HG03025 (cell line): ENCODE results near the gene TGOLN2.
"Not testable (repeated sequence)": the region's sequence is repeated elsewhere in the genome, so short reads cannot be mapped to it uniquely, and the experiment has no call there.

ENCODE experiments used
- ATAC-seq: cut with Tn5 transposase; IDR thresholded peaks from one replicate; pipeline ENCODE4 v1.9.1; 2021; ENCODE audit warnings: mild to moderate bottlenecking, moderate library complexity; ENCODE audit not compliant: unreplicated experiment, low FRiP score

The TGOLN2 gene

DNA sequence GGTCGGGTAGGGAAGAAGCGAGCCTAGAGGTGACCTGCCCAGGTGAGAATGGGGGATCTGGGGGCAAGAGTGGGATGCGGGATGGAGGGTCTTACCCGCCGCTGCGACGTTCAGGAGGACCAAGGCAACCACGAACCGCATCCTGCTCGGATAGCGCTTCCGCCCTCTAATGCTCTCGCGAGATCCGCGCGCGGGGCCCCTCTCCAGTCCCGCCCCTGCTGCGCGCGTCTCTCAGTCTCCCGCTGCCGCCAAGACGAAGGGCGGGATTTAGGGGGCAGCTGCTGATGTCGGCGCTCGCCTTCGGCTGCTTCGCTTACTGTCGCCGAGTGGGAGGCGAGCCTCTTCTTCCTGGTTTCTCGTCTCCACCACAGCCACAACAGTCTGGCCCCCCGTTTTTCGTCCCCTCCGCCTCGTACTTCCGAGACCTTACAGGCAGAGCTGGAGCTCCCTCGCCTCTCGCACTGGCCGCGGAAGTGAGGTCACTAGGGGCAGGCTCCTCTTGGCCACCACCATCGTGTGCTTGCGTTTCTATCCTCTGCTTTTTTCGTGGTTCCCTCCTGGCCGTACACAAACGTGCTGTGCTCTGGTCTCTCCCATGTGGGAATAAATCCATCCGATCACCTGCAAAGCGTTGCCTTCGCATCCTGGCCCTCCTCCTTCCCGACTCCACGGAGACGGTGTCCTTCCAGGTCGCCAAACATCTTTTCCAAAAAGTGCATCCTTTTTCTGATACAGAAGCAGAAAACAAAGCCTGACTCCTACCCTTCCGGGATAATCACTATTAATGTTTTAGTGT, at the start of gene TGOLN2:
TGOLN2 (minus strand) TSS at position 168 of the 796 bp plus-strand sequence; CDS start at position 141, 27 bp downstream.
- ATAC-seq = peak; percentile 80

DNA sequence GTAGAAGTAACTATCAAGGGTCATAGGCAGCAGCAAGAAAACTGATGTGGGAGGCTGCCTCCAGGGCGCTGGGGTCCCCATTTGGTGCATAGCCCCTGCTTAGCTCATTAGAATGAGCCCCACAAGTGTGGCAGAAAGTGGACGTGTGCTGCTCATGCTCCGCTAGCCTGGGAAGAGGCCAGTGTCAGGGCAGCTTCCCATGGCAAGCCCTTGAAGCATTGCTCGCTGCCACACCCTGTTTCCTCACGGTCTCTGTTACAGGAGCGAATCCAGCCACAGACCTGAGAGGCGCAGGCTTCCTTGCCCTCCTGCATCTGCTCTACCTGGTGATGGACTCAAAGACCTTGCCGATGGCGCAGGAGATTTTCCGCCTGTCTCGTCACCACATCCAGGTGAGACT, 49.3 kb upstream of the TGOLN2 start:
- ATAC-seq = no peak

DNA sequence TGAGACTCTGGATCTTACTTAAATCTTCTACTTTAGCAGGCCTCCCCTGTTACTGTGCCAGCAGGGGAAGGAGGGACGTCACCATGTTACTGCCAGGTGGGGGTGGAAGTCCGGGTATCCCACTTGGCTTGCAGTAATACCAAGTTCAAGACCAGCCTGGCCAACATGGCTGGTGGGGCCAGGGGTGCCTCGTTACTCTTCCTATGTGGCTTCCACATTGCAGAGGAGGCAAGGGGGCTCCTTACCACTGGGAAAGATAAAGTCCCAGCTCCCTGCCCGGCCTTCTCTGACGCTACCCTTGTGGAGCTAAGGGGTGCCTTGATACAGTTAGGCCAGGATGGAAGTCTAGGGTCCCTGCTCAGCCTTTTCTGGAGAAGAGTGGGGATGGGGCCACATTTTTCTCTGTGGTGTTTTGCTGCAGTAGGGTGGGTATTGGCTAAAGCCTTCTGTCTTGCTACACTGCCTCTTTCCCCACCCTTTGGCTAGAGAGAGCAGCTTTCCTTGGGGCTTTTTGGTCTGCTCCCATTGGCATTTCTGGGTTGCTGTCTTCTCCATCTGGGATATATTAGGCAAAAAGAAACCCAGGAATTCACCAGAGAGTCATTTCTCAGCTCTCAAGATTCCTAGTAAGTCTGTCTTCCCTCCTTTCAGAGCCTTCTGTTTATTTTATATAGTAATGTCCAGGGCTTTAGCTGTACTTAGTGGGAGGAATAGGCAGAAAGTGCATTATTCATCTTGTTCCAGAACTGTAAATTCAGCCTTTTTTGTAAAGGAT, 48.7 kb upstream of the TGOLN2 start:
- no peak for ATAC-seq

DNA sequence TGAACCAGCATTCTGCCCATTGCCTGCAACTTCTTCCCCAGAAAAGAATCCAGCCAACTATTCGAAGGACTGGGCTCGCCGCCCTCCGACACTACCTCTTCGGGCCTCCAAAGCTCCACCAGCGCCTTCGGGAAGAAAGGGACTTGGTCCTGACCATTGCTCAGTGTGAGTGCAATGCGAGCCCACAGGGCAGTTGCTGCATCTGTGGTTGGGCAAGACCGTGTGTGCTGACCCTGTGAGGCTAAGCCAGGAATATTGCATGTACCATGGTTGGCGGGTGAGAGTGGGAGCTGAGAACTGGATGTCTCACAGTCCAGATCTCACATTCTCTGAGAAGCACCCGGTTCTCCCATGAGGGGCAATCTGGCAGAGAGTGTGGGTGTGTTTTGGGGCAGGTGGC, 43.3 kb upstream of the TGOLN2 start:
- no peak for ATAC-seq

DNA sequence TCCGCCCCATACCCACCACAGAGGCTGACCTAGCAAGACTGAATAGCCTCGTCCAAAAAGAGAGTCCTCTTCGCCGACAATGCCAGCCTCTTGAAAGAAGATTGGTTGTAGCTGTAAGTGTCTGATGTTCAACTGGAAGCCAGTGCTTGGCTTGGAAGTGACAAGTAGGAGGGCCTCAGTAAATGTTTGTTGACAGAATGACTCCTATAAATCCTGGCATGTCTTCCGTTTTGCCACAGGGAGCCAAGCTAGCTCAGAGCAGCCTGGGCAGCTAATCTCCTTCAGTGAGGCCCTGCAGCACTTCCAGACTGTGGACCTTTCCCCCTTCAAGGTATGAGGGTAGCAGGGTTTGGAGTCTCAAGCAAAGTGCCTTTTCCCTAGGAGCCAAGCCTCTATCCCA, 41.7 kb upstream of the TGOLN2 start:
- ATAC-seq = no peak

DNA sequence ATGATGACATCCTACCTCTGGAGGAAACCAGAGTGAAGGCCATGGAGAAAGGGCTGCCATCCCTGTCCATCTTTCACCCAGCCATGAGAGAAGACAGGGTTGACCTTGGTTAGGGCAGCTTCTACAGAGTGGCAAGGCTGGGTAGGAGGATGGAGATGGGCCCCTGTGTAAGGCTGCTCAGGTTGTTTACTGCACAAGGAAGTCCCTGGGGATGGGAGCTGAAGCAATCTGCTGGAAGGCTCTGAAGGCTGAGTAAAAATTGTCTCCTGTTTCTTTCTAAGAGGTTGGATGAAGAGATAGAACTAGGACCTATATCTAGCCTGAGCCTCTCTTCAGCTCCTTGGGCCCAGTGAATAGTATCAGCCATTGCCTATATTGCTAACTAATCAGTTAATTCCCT, 41.1 kb upstream of the TGOLN2 start:
- no peak for ATAC-seq

DNA sequence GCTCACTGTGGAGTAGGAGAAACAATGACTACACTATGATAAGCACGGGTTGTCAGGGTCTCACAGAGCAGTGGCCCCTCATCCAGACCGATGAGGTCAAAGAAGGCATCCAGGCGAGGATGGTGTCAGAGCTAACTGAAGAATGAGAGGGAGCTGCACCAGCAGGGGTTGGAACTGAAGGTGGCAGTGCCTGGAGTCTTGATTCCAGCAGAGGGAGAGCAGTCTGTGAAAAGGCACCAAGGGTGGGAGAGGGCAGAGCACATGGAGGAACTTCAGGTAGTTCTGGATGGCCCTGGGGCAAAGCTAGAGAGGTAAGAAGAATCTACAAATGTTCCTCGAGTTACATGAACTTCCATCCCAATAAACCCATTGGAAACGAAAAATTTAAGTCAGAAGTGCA, 39.4 kb upstream of the TGOLN2 start:
- no peak for ATAC-seq

DNA sequence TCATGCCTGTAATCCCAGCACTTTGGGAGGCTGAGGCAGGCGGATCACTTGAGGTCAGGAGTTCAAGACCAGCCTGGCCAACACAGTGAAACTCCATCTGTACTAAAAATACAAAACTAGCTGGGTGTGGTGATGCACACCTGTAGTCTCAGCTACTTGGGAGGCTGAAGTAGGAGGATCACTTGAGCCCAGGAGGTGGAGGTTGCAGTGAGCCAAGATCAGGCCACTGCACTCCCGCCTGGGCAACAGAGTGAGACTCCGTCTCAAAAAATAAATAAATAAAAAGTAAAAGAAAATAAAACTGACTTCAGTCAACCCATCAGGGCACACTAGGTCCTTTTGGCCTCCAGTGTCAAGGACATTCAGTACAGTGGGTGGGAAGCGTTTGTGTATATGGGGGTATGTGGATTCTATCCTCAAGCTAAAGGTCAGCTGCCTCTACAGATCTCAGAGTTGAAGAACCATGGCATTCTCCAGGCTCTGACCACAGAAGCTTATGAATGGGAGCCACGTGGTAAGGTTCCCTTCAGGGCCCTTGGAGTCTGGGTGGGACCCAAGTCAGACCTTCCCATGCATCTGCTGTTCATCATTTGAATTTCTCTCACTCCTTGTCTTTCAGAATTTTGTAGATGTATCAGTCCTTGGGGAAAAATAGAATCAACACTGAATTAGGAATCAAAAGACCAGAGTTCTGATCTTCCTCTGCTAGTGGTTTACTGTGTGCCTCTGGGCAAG, 35.0 kb upstream of the TGOLN2 start:
- ATAC-seq = not testable (repeated sequence)

DNA sequence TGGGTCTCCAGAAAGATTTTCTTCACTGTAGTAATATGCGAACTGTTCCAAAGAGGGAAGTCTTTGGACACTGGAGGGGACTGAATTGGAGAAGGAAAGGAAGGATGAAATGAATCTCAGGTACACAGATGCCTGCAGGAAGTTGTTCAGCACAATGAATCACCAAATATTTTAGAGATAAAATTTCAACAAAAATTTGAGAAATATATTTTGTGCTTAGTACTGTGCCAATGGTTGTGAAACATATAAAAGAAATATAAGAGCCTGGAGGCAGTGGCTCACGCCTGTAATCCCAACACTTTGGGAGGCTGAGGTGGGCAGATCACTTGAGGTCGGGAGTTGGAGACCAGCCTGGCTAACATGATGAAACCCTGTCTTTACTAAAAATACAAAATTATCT, 29.9 kb upstream of the TGOLN2 start:
- no peak for ATAC-seq

DNA sequence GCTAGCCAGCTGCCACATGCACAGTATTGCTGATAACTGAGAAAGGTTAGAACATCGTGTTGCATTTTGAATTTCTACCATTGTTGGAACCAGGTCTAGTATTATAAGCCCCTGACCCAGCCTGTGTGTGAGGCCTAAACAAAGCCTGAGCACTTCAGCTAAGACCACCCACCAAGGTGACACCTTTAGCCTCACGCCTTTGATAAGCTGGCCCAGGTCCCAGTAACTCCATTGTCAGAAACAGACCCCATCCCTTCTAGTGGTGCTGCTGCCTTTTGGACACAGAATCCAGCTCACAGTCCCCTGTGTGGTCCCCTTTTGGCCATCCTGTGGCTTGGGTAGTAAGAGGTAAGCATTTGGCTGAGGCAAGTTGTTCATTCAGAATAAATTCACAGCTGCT, 28.4 kb upstream of the TGOLN2 start:
- ATAC-seq = no peak

DNA sequence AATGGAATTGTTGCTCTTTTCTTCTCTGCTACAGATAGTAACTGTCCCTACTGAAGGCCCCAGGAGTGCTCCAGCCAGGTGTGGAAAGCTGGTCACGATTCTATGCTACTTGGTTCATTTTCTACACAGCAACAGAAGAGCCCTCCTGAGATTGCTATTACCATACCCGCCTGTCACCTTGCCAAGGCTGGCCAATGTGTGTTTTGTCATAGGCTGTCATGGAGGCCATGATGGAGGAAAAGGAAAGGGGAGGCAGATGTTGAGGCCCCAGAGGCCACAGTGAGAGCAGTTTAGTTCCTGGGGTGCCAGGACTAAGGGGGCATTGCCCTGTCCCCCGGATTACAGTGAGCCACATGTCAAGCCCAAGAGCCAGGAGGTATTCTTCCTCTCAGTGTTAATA, 27.7 kb upstream of the TGOLN2 start:
- ATAC-seq = no peak

DNA sequence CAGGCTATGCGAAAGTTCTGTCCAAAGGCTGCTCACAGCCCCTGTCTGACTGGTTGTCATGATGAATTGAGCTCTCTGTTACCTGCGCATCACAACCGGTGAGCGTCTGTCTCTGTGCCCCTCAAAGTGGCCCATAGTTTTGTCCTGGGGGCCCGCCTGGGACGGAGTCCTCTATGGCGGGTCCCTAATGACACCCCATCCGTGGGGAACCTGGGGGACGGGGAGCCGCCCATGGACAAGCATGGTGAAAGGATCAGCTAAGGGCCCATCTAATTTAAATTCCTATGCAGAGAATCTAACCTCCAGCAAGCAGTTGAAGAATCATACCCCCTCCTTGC, 27.3 kb upstream of the TGOLN2 start:
- peak; percentile 15 for ATAC-seq

DNA sequence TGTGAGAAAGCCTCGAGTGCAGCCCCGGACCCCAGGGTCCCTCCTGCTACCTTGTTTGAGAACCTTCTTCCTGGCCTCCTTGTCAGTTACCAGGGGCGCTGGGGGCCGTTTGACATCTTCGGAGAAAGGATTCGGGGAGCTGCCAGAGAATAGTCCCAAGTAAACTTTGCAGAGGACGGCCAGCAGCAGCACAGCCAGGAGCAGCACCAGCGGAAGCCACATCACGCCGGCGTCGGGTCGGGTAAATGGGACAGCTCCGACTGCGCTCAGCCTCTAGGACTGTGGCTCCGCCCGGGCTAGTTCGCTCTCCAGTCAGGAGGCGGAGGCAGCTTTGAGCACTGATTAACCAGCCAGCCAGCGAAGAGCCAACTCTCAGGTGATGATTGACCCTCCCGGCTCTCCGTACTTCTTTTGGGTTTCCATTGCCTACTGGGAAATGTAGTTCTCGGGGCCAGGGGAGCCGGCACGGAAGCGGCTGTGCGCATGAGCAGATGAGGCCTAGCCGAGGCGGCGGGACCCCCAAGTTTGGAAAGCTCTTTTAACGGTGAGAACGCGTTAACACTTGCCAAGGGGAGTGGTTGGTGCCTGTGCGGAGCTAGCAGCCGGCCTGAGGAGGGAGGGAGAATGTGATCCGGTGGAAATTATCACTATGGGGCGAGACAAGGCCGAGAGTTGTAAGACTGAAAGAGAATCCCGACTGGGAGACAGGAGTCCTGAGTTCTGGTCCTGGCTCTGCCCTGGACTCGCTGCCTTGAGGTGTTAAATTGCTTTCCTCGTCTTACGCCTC, 26.7 kb upstream of the TGOLN2 start, which contains the start of the genes ELMOD3 and RETSAT:
ELMOD3 (plus strand) TSS at position 484 of the 787 bp plus-strand sequence. CDS start 2,430 bp downstream, outside the sequence.
RETSAT (minus strand) TSS at position 243 of the 787 bp plus-strand sequence; CDS start at position 222, 21 bp downstream.
- peak; percentile 91 for ATAC-seq

DNA sequence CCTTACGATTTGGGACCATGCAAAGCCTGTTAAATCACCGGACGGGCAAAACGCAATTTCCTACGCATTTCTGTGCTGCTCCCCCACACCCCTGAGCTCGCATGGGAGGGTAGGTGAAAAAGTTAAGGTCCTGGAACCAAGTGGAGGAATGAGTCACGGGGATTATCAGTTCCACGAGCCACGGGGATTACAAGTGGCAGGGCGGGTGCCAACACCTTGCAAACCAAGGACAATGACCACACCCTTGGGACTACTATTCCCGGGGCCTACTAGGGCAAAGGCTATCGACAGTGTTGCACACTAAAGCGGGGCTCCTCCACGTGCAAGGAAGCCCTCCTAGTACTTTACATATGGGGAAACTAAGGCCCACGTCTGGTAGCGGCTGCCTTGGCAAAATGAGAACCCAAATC, 26.1 kb upstream of the TGOLN2 start:
- peak; percentile 9 for ATAC-seq

DNA sequence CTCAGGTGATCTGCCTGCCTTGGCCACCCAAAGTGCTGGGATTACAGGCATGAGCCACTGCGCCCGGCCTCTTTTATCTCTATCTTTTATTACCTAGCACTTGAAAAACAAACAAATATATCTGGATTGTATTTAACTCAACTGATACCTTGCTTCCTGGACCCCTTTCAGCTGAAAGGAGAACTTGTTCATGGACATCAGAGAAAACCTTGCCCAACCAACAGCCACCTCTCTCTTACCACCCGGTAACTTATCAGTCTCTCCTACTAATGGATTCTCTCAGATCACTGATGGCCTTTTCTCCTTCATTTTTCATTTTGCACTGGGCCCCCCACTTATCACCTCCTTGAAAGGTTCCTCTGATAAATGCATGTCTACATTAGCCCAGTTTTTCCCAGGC, 19.8 kb upstream of the TGOLN2 start:
- ATAC-seq = no peak

DNA sequence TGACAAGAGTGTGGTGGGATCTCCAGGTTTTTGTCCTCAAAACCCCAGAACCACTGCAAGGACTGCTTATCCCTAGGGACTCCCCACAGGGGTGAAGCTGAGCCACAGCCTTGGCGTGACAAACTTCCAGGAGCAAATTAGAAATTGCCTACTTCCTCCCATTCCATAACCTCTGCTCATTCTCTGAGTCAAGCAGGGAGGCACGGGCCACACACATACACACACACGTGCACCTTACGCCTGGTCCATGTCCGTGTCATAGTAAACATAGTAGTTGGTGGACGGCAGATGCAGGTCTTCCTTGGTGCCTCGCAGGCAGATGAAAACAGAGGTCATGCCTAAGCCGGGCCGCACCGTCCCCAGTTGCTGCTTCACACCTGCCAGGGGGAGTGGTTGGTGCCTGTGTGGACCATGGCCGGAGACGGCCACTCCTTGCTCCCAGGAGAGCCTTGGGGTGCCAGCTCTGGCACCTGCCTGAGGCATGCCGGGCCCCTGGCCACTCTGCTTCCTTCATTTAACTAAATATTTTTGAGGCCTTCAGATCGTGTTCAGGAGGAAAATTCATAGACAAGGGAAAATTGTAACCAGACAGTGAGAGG, 16.7 kb upstream of the TGOLN2 start:
- ATAC-seq = no peak

DNA sequence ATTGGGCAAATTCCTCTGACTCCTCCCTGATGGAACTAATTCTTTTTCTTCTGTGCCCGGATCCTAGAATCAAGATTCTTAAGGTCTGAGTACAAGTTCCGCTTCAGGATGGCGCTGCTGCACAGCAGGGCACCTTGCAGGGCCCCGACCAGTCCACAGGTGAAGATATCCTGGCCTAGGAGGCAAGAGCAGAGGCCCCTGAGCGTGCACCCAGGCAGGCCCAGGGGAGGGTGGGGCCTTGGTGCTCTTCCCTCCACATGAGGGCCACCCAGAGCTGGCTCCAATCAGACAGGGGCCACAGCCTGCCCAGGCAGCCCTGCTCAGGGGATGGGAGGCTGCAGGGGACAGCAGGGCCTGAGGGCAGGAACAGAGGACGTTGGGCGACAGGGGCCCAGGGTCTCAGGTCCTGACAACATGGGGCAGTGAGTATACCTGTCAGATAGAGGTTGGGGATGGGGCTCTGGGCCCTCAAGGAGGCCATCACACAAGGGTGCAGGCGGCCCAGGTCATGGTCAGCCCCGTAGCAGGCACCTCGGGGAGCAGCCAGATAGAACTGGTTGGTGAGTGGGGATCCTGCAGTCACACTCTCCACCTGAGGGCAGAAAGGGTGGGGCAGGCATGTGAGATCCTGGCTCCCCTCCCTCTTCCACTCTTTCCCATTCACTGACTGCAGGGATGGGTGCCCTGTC, 15.6 kb upstream of the TGOLN2 start:
- ATAC-seq = not testable (repeated sequence)

DNA sequence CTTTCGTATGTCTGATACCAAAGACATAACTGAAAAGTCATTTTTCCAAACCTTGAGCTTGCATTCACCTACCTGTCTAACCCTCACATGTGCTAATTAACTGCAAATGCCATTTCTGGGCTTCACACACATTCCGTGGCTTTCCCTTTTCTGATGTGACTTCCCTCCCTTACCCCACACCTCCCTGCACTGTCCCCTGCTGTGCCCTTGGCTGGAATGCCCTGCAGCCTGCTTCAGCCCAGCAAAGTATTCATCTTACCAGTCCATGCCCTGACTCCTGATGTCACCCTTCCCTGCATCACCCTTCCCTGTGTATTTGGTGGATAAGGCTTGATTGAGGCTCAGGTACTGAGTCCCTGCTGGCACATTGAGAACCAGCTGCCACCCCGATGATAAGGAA, 14.4 kb upstream of the TGOLN2 start:
- ATAC-seq = no peak
